HL-60 (cell line): ENCODE measurements around the gene DRC7.

Source experiments
- CTCF ChIP-seq: IDR thresholded peaks from one replicate; pipeline ENCODE4 v1.5.1; 2011; ENCODE audit warnings: low read length, control low read depth, inconsistent platforms; ENCODE audit not compliant: insufficient read depth
- POLR2AphosphoS5 ChIP-seq: IDR thresholded peaks from 2 replicates; pipeline ENCODE4 v1.6.1; 2012; ENCODE audit warnings: low read depth

GRCh38 chr16:57720142-57720575, 25.6 kb downstream of the DRC7 start:
- peak; percentile 76 for TF ChIP-seq CTCF
- TF ChIP-seq POLR2AphosphoS5, result no peak
